ENCODE measurements around the gene MMP13. TPM values are rescaled to one million over a fixed set of nuclear protein-coding genes. Genes with fewer than 3 reads are reported as not detected.

MMP13 gene
- total and polyA plus RNA-seq, 9 of the 15 experiments (the other 6 are each of a cell fraction or from before 2014, with no cell fraction given), result not detected

GRCh38 chr11:102926517-102926916 is 29.0 kb downstream of the MMP13 start:
- BruUV-seq (replicated peaks), result no TSS peak
- H3K4me1 ChIP-seq (replicated peaks in 1 of 2; ENCODE audit: control insufficient read depth in 2 of 2, insufficient read depth in 2 of 2, low read length in 2 of 2), result no peaks in the 10 kb centered on the region
- intact Hi-C loops (cut with micrococcal nuclease) (no loop called here), in situ Hi-C loops (cut with MboI) (no loop called here)
- DNase-seq (ENCODE audit: extremely low read depth in 1 of 4, low spot score in 3 of 4), result no peak
- H3K9ac ChIP-seq (ENCODE audit: insufficient read depth in 1 of 2, low read depth in 2 of 2, low read length in 2 of 2), result no peak overlapping the region
- no peaks in the 10 kb centered on the region for H3K9me3 ChIP-seq (replicated peaks; ENCODE audit: control insufficient read depth, insufficient read depth, low read depth, low read length)
- POLR2A ChIA-PET, result no interaction called here
- H3K4me3 ChIP-seq, result no peak overlapping the region
- no peaks in the 10 kb centered on the region for H3K27me3 ChIP-seq (ENCODE audit: control insufficient read depth in 2 of 2, insufficient read depth in 2 of 2, low read length in 2 of 2)
- TF ChIP-seq ADNP (tag; IDR thresholded peaks at IDR 0.05), result no peak
- TF ChIP-seq, protein P1, sequence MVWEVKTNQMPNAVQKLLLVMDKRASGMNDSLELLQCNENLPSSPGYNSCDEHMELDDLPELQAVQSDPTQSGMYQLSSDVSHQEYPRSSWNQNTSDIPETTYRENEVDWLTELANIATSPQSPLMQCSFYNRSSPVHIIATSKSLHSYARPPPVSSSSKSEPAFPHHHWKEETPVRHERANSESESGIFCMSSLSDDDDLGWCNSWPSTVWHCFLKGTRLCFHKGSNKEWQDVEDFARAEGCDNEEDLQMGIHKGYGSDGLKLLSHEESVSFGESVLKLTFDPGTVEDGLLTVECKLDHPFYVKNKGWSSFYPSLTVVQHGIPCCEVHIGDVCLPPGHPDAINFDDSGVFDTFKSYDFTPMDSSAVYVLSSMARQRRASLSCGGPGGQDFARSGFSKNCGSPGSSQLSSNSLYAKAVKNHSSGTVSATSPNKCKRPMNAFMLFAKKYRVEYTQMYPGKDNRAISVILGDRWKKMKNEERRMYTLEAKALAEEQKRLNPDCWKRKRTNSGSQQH (CRISPR knock-in tag; IDR thresholded peaks at IDR 0.05), result no peak
- TF ChIP-seq ATF7 (IDR thresholded peaks at IDR 0.05), result no peak
- no peak for TF ChIP-seq NONO (IDR thresholded peaks at IDR 0.05; ENCODE audit: low read depth in 2 of 2, low read length in 1 of 2)
- no peak for TF ChIP-seq MTA3 (IDR thresholded peaks at IDR 0.05; ENCODE audit: borderline replicate concordance)
- no peak for TF ChIP-seq ERF (CRISPR knock-in tag; IDR thresholded peaks at IDR 0.05)
- TF ChIP-seq KDM4B (IDR thresholded peaks at IDR 0.05; ENCODE audit: borderline replicate concordance in 2 of 2, low read depth in 1 of 2), result no peak
- TF ChIP-seq CREB1 (IDR thresholded peaks at IDR 0.05), result no peak
- no peak for TF ChIP-seq CREB1 (CRISPR knock-in tag; IDR thresholded peaks at IDR 0.05)
- no peak for TF ChIP-seq BACH1 (tag; IDR thresholded peaks at IDR 0.05)
- no peak for TF ChIP-seq PHF21A (IDR thresholded peaks at IDR 0.05; ENCODE audit: borderline replicate concordance, low read depth)
- TF ChIP-seq ZNF696 (CRISPR knock-in tag; conservative IDR thresholded peaks at IDR 0.05), result no peak
- TF ChIP-seq ZNF785 (CRISPR knock-in tag; IDR thresholded peaks at IDR 0.05), result no peak
- TF ChIP-seq ZNF707 (CRISPR knock-in tag; conservative IDR thresholded peaks at IDR 0.05), result no peak
- no peak for TF ChIP-seq HDAC2 (IDR thresholded peaks at IDR 0.05)
- TF ChIP-seq ZKSCAN8 (CRISPR knock-in tag; IDR thresholded peaks at IDR 0.05), result no peak
- TF ChIP-seq PKNOX1 (IDR thresholded peaks at IDR 0.05), result no peak
- TF ChIP-seq BHLHE40 (IDR thresholded peaks at IDR 0.05; ENCODE audit: low read length), result no peak
- TF ChIP-seq ZNF280A (IDR thresholded peaks at IDR 0.05; ENCODE audit: low read depth, partially characterized antibody), result no peak
- no peak overlapping the region for H2AFZ ChIP-seq (ENCODE audit: low read depth, low read length)
- no peaks in the 10 kb centered on the region for H3K9me1 ChIP-seq (ENCODE audit: control insufficient read depth, insufficient read depth, low read length)
- no peak for ATAC-seq
- H4K20me1 ChIP-seq (replicated peaks; ENCODE audit: control insufficient read depth, insufficient read depth, low read length), result no peaks in the 10 kb centered on the region
- H3K4me2 ChIP-seq (ENCODE audit: insufficient read depth, low read length), result no peak overlapping the region
- H3K79me2 ChIP-seq (ENCODE audit: control insufficient read depth, insufficient read depth, low read length), result no peaks in the 10 kb centered on the region
- CTCF ChIA-PET (ENCODE audit: low intra/inter-chr PET ratio), result no interaction called here
- H3K27ac ChIP-seq (ENCODE audit: extremely low read depth, low read depth, low read length), result no peak overlapping the region
- no peaks in the 10 kb centered on the region for H3K36me3 ChIP-seq (ENCODE audit: control insufficient read depth, insufficient read depth, low read length)
- FAIRE-seq, result no peak

All from K562 (cell line).